ENCODE results near the gene SLC22A13. TPM values are rescaled to one million over a fixed set of nuclear protein-coding genes. Genes with fewer than 3 reads are reported as not detected.

The SLC22A13 gene
- total RNA-seq, 4 donors from 2014 or later, result under 0.01 to 0.70 TPM; not detected in 2

DNA sequence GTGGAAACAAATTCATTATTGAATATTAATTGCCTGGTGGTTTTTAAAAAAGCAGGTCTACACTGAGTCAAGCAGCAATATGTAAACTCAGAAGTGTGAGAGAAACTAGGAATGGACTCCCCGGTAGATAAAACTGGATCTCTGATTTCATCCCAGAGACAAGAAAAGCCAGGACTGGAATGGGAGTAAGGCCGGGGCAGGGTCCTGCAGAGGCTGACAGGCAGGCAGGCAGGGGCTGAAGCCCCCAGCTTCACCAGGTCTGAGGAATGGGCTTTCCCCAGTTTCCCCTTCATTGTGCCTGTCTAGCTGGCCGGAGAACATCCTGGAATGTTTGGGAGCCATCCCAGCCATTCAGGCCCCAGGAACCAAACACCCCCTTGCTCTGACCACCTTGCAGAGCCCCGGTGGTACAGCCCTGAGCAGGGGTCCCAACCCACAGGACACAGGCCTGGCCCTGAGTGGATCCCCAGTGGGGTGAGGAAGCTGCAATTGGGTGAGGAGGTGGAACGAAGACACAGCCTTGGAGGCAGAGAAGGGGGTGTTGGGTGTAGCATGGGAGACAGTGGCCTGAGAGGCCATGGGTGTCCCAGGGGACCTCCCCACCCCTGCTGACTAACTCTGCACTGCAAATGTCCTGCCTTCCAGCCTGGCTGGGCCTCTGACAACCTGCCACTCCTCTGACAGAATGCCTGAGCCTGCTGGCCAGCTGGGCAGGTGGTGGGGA lies 49.3 kb downstream of the SLC22A13 start:
- Histone ChIP-seq H3K27ac (no peak overlapping the region), H3K27me3 (no peaks in the 10 kb centered on the region), H3K4me3 (no peak overlapping the region), H3K9me3 (no peaks in the 10 kb centered on the region), H3K36me3 (no peaks in the 10 kb centered on the region), H3K4me1 (no peaks in the 10 kb centered on the region)
- TF ChIP-seq, protein P1, sequence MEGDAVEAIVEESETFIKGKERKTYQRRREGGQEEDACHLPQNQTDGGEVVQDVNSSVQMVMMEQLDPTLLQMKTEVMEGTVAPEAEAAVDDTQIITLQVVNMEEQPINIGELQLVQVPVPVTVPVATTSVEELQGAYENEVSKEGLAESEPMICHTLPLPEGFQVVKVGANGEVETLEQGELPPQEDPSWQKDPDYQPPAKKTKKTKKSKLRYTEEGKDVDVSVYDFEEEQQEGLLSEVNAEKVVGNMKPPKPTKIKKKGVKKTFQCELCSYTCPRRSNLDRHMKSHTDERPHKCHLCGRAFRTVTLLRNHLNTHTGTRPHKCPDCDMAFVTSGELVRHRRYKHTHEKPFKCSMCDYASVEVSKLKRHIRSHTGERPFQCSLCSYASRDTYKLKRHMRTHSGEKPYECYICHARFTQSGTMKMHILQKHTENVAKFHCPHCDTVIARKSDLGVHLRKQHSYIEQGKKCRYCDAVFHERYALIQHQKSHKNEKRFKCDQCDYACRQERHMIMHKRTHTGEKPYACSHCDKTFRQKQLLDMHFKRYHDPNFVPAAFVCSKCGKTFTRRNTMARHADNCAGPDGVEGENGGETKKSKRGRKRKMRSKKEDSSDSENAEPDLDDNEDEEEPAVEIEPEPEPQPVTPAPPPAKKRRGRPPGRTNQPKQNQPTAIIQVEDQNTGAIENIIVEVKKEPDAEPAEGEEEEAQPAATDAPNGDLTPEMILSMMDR (IDR thresholded peaks at IDR 0.05), result no peak
- TF ChIP-seq POLR2A (IDR thresholded peaks at IDR 0.05), result no peak
- intact Hi-C loops (cut with DNase I; ENCODE audit: low total_unique reads), result no loop called here
- no peak for DNase-seq

DNA sequence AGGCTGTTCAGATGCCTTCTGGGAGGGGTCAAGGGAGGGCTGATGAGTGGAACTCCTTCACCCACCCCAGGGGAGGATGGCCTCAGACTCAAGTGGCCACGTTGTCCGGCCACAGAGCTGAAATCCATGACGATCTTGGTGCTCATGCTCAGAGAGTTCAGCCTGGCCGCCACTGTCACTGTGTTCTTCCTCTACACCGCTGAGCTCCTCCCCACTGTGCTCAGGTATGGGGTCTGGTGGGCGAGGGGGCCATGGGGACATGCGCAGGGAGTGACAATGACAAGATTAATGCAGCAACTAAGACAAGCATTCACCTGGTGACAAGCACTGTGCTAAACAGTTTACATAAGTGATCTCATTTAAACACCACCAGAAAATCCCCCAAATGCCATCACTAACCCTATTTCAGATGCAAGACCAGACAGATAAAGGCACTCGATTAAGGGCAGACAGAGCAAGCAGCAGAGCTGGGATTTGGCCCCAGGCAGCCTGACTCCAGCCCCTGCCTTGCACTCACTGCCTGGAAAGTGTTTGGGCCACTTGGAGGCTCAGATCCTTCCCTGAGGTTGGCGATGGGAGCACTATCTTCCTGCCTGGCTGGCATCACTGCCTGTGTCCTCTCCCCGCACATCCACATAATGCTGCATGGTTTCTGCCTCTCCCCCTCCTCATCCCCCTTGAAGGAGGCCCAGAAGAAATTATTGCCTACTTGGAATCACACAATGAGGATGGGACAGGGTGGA lies 50.0 kb downstream of the SLC22A13 start:
- H3K9me3 ChIP-seq, result no peaks in the 10 kb centered on the region
- H3K4me1 ChIP-seq, result no peaks in the 10 kb centered on the region
- intact Hi-C loops (cut with DNase I; ENCODE audit: low total_unique reads), result no loop called here
- no peaks in the 10 kb centered on the region for H3K27me3 ChIP-seq
- TF ChIP-seq, protein P1 (IDR thresholded peaks at IDR 0.05), result no peak
- TF ChIP-seq POLR2A (IDR thresholded peaks at IDR 0.05), result no peak
- no peaks in the 10 kb centered on the region for H3K36me3 ChIP-seq
- no peak overlapping the region for H3K27ac ChIP-seq
- DNase-seq, result no peak
- no peak overlapping the region for H3K4me3 ChIP-seq

DNA sequence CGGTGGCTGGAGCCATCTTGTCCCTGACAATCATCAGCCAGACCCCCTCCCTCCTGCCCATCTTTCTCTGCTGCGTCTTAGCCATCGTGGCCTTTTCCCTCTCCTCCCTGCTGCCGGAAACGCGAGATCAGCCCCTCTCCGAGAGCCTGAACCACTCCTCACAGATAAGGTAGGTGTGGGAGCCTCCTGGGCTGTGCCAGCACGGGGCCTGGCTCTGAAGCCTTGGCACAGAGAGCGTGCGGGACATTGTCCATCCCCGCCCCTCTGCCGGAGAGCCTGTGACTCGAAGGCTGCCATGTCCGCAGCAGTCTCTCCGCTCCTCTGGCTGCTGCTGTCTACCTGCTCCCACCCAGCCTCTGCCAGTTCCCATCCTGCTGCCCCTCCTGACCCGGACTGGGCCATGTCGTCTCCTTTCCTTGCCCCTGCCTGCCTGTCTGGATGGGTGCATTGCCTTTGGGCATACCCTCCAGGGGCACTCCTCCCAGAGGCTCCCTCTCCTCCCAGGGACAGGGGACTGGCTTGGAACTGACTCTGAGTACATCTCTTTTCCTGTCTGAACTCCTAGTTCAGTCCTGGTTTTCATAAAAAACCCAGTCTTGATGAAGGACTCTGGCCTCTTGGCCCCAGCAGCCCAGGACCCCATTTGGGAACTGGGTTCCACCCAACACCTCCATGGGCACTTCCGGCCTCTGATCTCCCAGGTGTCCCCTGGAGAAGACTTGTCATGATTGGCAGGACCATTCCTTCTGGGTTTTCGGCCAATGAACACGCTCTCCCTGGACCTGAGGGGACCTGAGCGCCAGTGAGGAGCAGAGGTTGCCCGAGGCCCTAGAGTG lies 51.0 kb downstream of the SLC22A13 start:
- intact Hi-C loops (cut with DNase I; ENCODE audit: low total_unique reads), result no loop called here
- no peak for DNase-seq
- Histone ChIP-seq H3K27me3 (no peaks in the 10 kb centered on the region), H3K4me3 (no peak overlapping the region), H3K9me3 (no peaks in the 10 kb centered on the region), H3K4me1 (no peaks in the 10 kb centered on the region), H3K27ac (no peak overlapping the region), H3K36me3 (no peaks in the 10 kb centered on the region)
- no peak for TF ChIP-seq POLR2A (IDR thresholded peaks at IDR 0.05)
- TF ChIP-seq, protein P1 (IDR thresholded peaks at IDR 0.05), result no peak

DNA sequence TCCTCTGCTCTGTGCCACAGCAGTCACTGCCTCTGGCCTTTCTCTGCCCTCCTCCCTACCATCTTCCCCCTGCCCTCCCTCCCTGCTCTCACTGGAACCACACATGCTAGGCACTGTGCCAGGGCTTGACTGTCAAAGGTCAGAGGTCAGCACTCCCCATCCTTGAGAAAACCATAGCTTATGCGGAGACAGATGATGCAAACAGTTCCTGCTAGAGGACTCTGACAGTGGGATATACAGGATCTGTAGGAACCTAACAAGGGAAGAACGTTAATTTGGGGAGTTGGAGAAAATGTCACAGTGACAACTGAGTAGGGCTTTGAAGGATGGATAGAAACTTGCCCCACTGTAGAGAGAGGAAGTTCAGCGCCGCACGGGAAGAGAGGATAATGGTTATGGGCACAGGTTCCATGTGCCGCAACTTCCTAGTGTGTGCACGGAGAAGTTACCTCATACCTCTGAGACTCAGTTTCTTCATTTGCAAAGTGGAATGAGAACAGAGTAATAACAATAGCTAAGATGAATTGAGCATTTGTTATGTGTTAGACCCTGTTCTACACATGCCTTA lies 51.7 kb downstream of the SLC22A13 start:
- no peak for TF ChIP-seq POLR2A (IDR thresholded peaks at IDR 0.05)
- TF ChIP-seq, protein P1 (IDR thresholded peaks at IDR 0.05), result no peak
- Histone ChIP-seq H3K36me3 (no peaks in the 10 kb centered on the region), H3K4me3 (no peak overlapping the region), H3K4me1 (no peaks in the 10 kb centered on the region), H3K9me3 (no peaks in the 10 kb centered on the region), H3K27me3 (no peaks in the 10 kb centered on the region), H3K27ac (no peak overlapping the region)
- no peak for DNase-seq
- intact Hi-C loops (cut with DNase I; ENCODE audit: low total_unique reads), result no loop called here
